ENCODE measurements around the gene KIF26B. TPM values are rescaled to one million over a fixed set of nuclear protein-coding genes. Genes with fewer than 3 reads are reported as not detected.

The KIF26B gene
- total RNA-seq, 1 donor from 2014 or later, result 2.1 TPM

GRCh38 chr1:245493029-245493428, 338.2 kb downstream of the KIF26B start:
- Histone ChIP-seq H3K27me3 (ENCODE audit: control insufficient read depth, insufficient read depth, low read length) (no peaks in the 10 kb centered on the region), H3K36me3 (ENCODE audit: control insufficient read depth, insufficient read depth, low read length) (no peaks in the 10 kb centered on the region), H3K4me3 (ENCODE audit: low read depth, low read length) (no peak overlapping the region)
- FAIRE-seq (no peak), DNase-seq (ENCODE audit: low read depth) (no peak)
- no peak for TF ChIP-seq CTCF (IDR thresholded peaks at IDR 0.05; ENCODE audit: insufficient read depth, low read length, severe bottlenecking)

GRCh38 chr1:245495681-245496080, 340.9 kb downstream of the KIF26B start:
- Histone ChIP-seq H3K36me3 (ENCODE audit: control insufficient read depth, insufficient read depth, low read length) (no peaks in the 10 kb centered on the region), H3K4me3 (ENCODE audit: low read depth, low read length) (no peak overlapping the region), H3K27me3 (ENCODE audit: control insufficient read depth, insufficient read depth, low read length) (no peaks in the 10 kb centered on the region)
- no peak for FAIRE-seq
- no peak for TF ChIP-seq CTCF (IDR thresholded peaks at IDR 0.05; ENCODE audit: insufficient read depth, low read length, severe bottlenecking)
- no peak for DNase-seq (ENCODE audit: low read depth)

- peak; percentile 88 for FAIRE-seq
- DNase-seq (ENCODE audit: low read depth), result peak; percentile 96
- Histone ChIP-seq H3K27me3 (ENCODE audit: control insufficient read depth, insufficient read depth, low read length) (no peaks in the 10 kb centered on the region), H3K4me3 (ENCODE audit: low read depth, low read length) (no peak overlapping the region), H3K36me3 (ENCODE audit: control insufficient read depth, insufficient read depth, low read length) (no peaks in the 10 kb centered on the region)
- peak; percentile 16 for TF ChIP-seq CTCF (IDR thresholded peaks at IDR 0.05; ENCODE audit: insufficient read depth, low read length, severe bottlenecking)
These were observed 345.8 kb downstream of the KIF26B start for GRCh38 chr1:245500546-245500945.

- TF ChIP-seq CTCF (IDR thresholded peaks at IDR 0.05; ENCODE audit: insufficient read depth, low read length, severe bottlenecking), result no peak
- H3K4me3 ChIP-seq (ENCODE audit: low read depth, low read length), result no peak overlapping the region
- FAIRE-seq, result no peak
- DNase-seq (ENCODE audit: low read depth), result no peak
- no peaks in the 10 kb centered on the region for H3K36me3 ChIP-seq (ENCODE audit: control insufficient read depth, insufficient read depth, low read length)
- no peaks in the 10 kb centered on the region for H3K27me3 ChIP-seq (ENCODE audit: control insufficient read depth, insufficient read depth, low read length)
These were observed 346.8 kb downstream of the KIF26B start for GRCh38 chr1:245501633-245502032.

GRCh38 chr1:245503548-245503947, 348.8 kb downstream of the KIF26B start:
- Histone ChIP-seq H3K36me3 (ENCODE audit: control insufficient read depth, insufficient read depth, low read length) (no peaks in the 10 kb centered on the region), H3K4me3 (ENCODE audit: low read depth, low read length) (no peak overlapping the region), H3K27me3 (ENCODE audit: control insufficient read depth, insufficient read depth, low read length) (no peaks in the 10 kb centered on the region)
- TF ChIP-seq CTCF (IDR thresholded peaks at IDR 0.05; ENCODE audit: insufficient read depth, low read length, severe bottlenecking), result no peak
- no peak for DNase-seq (ENCODE audit: low read depth)
- FAIRE-seq, result no peak

GRCh38 chr1:245510144-245510543, 355.4 kb downstream of the KIF26B start:
- FAIRE-seq (no peak), DNase-seq (ENCODE audit: low read depth) (no peak)
- Histone ChIP-seq H3K4me3 (ENCODE audit: low read depth, low read length) (no peak overlapping the region), H3K36me3 (ENCODE audit: control insufficient read depth, insufficient read depth, low read length) (no peaks in the 10 kb centered on the region), H3K27me3 (ENCODE audit: control insufficient read depth, insufficient read depth, low read length) (no peaks in the 10 kb centered on the region)
- no peak for TF ChIP-seq CTCF (IDR thresholded peaks at IDR 0.05; ENCODE audit: insufficient read depth, low read length, severe bottlenecking)

All from bronchial epithelial cell (primary cell).